Psoas muscle (tissue), 8 donors: Measurements from ENCODE around the gene HEXIM2. TPM values are rescaled to one million over a fixed set of nuclear protein-coding genes. Genes with fewer than 3 reads are reported as not detected.

Source experiments
- ATAC-seq, 4 donors: fragments of 200-7000 bp; cut with Tn5 transposase; one replicate each; pipeline ENCODE4 v1.9.1; 2020; ENCODE audit warnings: moderate library complexity in 3 of 4, mild to moderate bottlenecking in 2 of 4
- DNase-seq, 2 donors: peaks; one replicate each; pipeline ENCODE4 v3.0.0-alpha.2; 2020
- H3K27ac ChIP-seq: fragments of 200-600 bp; one replicate; pipeline ENCODE4 v1.8.0; 2022
- H3K27me3 ChIP-seq, 3 donors: fragments of 200-600 bp in 1 of 3; one replicate each; pipeline versions ENCODE4 v1.6.1 to v1.8.0; 2013 to 2022; ENCODE audit warnings: low read length in 2 of 3, mild to moderate bottlenecking in 2 of 3, moderate library complexity in 1 of 3; ENCODE audit not compliant: insufficient read depth in 3 of 3
- H3K36me3 ChIP-seq, 2 donors: fragments of 200-600 bp in 1 of 2; one replicate each; pipeline versions ENCODE4 v1.6.1 to v1.8.0; 2013 to 2022; ENCODE audit warnings: low read depth in 1 of 2, mild to moderate bottlenecking in 1 of 2, moderate library complexity in 1 of 2; ENCODE audit not compliant: insufficient read depth in 1 of 2
- H3K4me1 ChIP-seq: fragments of 200-600 bp; one replicate; pipeline ENCODE4 v1.8.0; 2022
- H3K4me3 ChIP-seq: fragments of 200-600 bp; one replicate; pipeline ENCODE4 v1.8.0; 2022; ENCODE audit warnings: mild to moderate bottlenecking
- H3K9me3 ChIP-seq: fragments of 200-600 bp; one replicate; pipeline ENCODE4 v1.8.0; 2022
- CTCF ChIP-seq: fragments of 200-600 bp; IDR thresholded peaks from one replicate; pipeline ENCODE4 v1.8.0; 2022; ENCODE audit warnings: antibody characterized with exemption
- WGBS, 3 donors: extraction: QIAGEN DNeasy Blood & Tissue Kit; methylation state at CpG; one replicate each; pipeline versions ENCODE4 v1.1.6 to v1.1.7; 2013; 5-methylcytosine and 5-hydroxymethylcytosine counted together
- intact Hi-C, 2 donors: fragments of 100-400 bp; cut with DNase I; formaldehyde crosslinking; loops; one replicate each; pipeline versions ENCODE4 v1.11.0 to v1.14.2; 2022
- polyA plus RNA-seq, 3 donors: library from polyadenylated mRNA; stranded (reverse); fragments of 200-250 nt; gene quantifications; one replicate each; pipeline ENCODE4 v1.2.3, GENCODE V29; 2013
- total RNA-seq, 4 donors: library from RNA; stranded (reverse); fragmentation: NEBNext Ultra II Directional in 2 of 4; extraction: Animal tissue kit (Norgen Biotek cat#: 25700) in 2 of 4; gene quantifications; one replicate each; pipeline versions ENCODE4 v1.2.1 to v1.2.4, GENCODE V29; 2021 to 2023
- donor health status: healthy with polysubstance abuse.
- donor health status: DM: no; HTN: no; CAD: no; lungs with moderate emphysema.
- donor health status: Bipolar disorder and iron deficiency.
- donor health status: healthy.
- donor health status: DM: yes; HTN: yes; CAD: no.
- donor health status: DM: no; HTN: no; CAD: no.
- donor health status: DM: no; HTN: no; CAD: no.
- donor health status: DM: yes; HTN: yes; CAD: no.

Gene HEXIM2
- total and polyA plus RNA-seq, 7 donors: 8.2 to 69.5 (median 45.7) TPM

- Histone ChIP-seq H3K36me3 (no peaks in the 10 kb centered on the region), H3K4me3 (peak overlapping the region; percentile 76), H3K27me3 (no peaks in the 10 kb centered on the region), H3K4me1 (peaks cover 16% of the 10 kb centered on the region), H3K27ac (peak overlapping the region; percentile 97), H3K9me3 (no peaks in the 10 kb centered on the region)
- no peak for TF ChIP-seq CTCF
- intact Hi-C loops: no loop called here
- 75 to 80% (median 79%) methylated on average over 10 of the region's 10 CpGs for WGBS, 3 donors
- ATAC-seq (no peak), DNase-seq (peak in 1 of 2 donors; percentile 63)
Observed at GRCh38 chr17:45146166-45146565, 15.5 kb upstream of the HEXIM2 start.

DNA sequence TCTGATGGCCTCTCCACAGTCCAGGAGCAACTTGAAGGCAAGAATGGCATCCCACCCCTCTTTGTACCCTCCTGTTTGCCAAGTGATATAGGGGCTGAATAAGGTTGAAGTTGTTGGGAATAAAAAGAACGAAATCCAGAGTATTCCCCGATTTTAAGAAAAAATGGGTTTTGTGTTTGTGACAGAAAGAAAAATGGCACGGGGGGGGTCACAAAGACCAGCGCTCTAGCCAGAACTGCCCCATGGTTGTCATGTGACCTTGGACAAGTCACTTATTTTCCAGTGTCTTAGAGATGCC is 15.1 kb upstream of the HEXIM2 start:
- DNase-seq (no peak), ATAC-seq (no peak)
- intact Hi-C loops: no loop called here
- Histone ChIP-seq H3K9me3 (no peaks in the 10 kb centered on the region), H3K27ac (peak overlapping the region; percentile 97), H3K4me1 (peaks cover 20% of the 10 kb centered on the region), H3K27me3 (no peaks in the 10 kb centered on the region), H3K4me3 (peak overlapping the region; percentile 76), H3K36me3 (no peaks in the 10 kb centered on the region)
- TF ChIP-seq CTCF: no peak
- 63 to 80% (median 68%) methylated on average over 4 of the region's 4 CpGs for WGBS, 3 donors

DNA sequence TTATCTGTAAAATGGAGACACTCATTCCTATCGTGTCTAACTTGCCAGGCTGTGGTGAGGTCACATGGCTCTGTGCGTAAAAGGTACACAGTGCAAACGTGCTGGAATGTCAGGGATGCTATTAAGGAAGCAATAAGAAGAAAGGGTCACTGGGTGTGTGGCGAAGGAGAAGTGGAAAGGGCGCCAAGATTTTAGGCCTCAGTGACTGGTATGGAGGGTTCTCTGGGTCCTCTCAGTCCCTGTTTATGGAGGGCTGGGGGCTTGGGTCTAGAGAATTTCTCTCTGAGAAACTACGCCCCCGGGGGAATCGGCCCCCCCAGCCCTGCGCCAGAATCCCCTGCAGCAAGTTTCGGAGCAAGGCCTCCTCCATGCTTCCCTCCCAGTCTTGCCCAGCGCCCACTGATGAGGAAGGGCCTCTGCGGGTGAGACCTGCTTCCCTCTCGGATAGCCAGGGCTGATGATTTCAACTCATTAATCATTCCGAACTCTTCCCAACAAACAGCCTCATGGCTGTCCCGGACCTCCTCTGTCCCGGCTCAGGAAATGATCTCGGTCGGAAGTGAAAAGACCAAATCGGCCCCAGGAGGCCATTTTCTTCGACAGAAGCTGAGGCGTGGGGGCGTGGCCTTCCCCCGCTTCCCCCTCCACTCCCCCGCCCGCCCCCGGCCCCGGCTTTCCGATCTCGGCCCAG is 14.6 kb upstream of the HEXIM2 start:
- intact Hi-C loops: no loop called here
- peak overlapping the region; percentile 76 for H3K4me3 ChIP-seq
- ATAC-seq: peak; percentile 5 to 31 (median 14)
- TF ChIP-seq CTCF: no peak
- peak in 1 of 2 donors; percentile 29 for DNase-seq
- peak overlapping the region; percentile 97 for H3K27ac ChIP-seq
- no peaks in the 10 kb centered on the region for H3K9me3 ChIP-seq
- H3K36me3 ChIP-seq: no peaks in the 10 kb centered on the region
- 4 to 9% (median 4%) methylated on average over 23 to 29 of the region's 29 CpGs for WGBS, 3 donors
- H3K27me3 ChIP-seq: no peaks in the 10 kb centered on the region
- H3K4me1 ChIP-seq: peaks cover 24% of the 10 kb centered on the region

- ATAC-seq: peak; percentile 50 to 59 (median 54)
- peak overlapping the region; percentile 76 for H3K4me3 ChIP-seq
- 0 to 1% (median 0%) methylated on average over 33 to 38 of the region's 38 CpGs for WGBS, 3 donors
- peaks cover 28% of the 10 kb centered on the region for H3K4me1 ChIP-seq
- no peaks in the 10 kb centered on the region for H3K9me3 ChIP-seq
- no peaks in the 10 kb centered on the region for H3K27me3 ChIP-seq
- H3K36me3 ChIP-seq: no peaks in the 10 kb centered on the region
- peak; percentile 84 to 93 for DNase-seq
- H3K27ac ChIP-seq: peak overlapping the region; percentile 97
- no peak for TF ChIP-seq CTCF
- intact Hi-C loops: no loop called here
Observed at GRCh38 chr17:45147581-45148182, 14.0 kb upstream of the HEXIM2 start.
